Mucosa of descending colon (tissue), 3 donors: Measurements from ENCODE around the gene MRGPRX1. TPM values are rescaled to one million over a fixed set of nuclear protein-coding genes. Genes with fewer than 3 reads are reported as not detected.

Source experiments
- ATAC-seq: fragments of 200-7000 bp; cut with Tn5 transposase; one replicate; pipeline ENCODE4 v1.9.1; 2020; ENCODE audit warnings: mild to moderate bottlenecking, moderate library complexity
- DNase-seq, 3 donors: peaks; one replicate each; pipeline ENCODE4 v3.0.0-alpha.2; 2020
- H3K36me3 ChIP-seq: fragments of 200-600 bp; one replicate; pipeline ENCODE4 v1.8.0; 2021; ENCODE audit warnings: low read depth, mild to moderate bottlenecking
- H3K4me1 ChIP-seq: fragments of 200-600 bp; one replicate; pipeline ENCODE4 v1.8.0; 2021; ENCODE audit warnings: low read depth, mild to moderate bottlenecking
- H3K4me3 ChIP-seq: fragments of 200-600 bp; one replicate; pipeline ENCODE4 v1.8.0; 2021; ENCODE audit warnings: mild to moderate bottlenecking
- H3K9me3 ChIP-seq: fragments of 200-600 bp; one replicate; pipeline ENCODE4 v1.8.0; 2021; ENCODE audit warnings: mild to moderate bottlenecking
- intact Hi-C, 2 donors: fragments of 100-400 bp; cut with DNase I in 1 of 2; cut with micrococcal nuclease in 1 of 2; formaldehyde crosslinking; loops; one replicate each; pipeline versions ENCODE4 v1.11.0 to v1.11.1; 2022; cut with DNase I, micrococcal nuclease
- long read RNA-seq, 2 donors: library from polyadenylated mRNA; unstranded; transcript quantifications; one replicate each; pipeline ENCODE4 v2.0.0, GENCODE V29; 2019 to 2021
- total RNA-seq, 3 donors: library from RNA; stranded (reverse); fragmentation: NEBNext Ultra II Directional in 2 of 3; extraction: Animal tissue kit (Norgen Biotek cat#: 25700) in 2 of 3; gene quantifications; one replicate each; pipeline versions ENCODE4 v1.2.1 to v1.2.4, GENCODE V29; 2021 to 2023
- TF ChIP-seq, protein P1 (sequence below): fragments of 200-600 bp; IDR thresholded peaks from one replicate; pipeline ENCODE4 v1.8.0; 2022; ENCODE audit warnings: antibody characterized with exemption, mild to moderate bottlenecking
- donor health status: DM: no; HTN: no; CAD: no; lungs with moderate emphysema.
- donor health status: DM: no; HTN: no; CAD: no.
- donor health status: DM: no; HTN: yes; CAD: no.

The MRGPRX1 gene
- total RNA-seq = not detected
- long read RNA-seq, donor 1 = 0 reads
- long read RNA-seq, donor 2 = 0 reads

DNA sequence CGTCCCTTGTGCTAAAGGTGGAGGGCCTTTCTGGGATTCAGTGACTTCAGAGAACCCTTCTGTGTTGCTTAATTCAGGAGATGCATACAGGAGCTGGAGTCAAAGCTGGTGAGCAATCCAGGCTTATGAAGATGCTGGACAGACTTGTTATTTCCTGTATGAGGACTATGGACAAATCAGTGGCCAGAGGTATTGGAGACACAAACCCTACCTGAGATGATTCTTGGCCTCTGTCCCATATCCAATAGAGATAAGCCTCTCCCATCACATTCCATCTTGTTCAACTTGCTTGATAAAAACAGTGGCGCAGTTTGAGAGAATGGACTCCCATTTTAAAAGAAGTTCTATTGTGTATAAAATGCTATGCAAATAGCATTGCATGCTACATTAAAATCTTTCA lies at the start of gene MRGPRX1:
Gene MRGPRX1 (minus strand): TSS at position 101 of the 400 bp plus-strand sequence. CDS start 4,630 bp downstream, outside the sequence.
- Histone ChIP-seq H3K9me3 (no peaks in the 10 kb centered on the region), H3K36me3 (no peaks in the 10 kb centered on the region), H3K4me3 (no peak within 1 kb of the TSS), H3K4me1 (no peaks in the 10 kb centered on the region)
- DNase-seq = no peak
- no peak for ATAC-seq
- intact Hi-C loops = no loop called here
- TF ChIP-seq, protein P1, sequence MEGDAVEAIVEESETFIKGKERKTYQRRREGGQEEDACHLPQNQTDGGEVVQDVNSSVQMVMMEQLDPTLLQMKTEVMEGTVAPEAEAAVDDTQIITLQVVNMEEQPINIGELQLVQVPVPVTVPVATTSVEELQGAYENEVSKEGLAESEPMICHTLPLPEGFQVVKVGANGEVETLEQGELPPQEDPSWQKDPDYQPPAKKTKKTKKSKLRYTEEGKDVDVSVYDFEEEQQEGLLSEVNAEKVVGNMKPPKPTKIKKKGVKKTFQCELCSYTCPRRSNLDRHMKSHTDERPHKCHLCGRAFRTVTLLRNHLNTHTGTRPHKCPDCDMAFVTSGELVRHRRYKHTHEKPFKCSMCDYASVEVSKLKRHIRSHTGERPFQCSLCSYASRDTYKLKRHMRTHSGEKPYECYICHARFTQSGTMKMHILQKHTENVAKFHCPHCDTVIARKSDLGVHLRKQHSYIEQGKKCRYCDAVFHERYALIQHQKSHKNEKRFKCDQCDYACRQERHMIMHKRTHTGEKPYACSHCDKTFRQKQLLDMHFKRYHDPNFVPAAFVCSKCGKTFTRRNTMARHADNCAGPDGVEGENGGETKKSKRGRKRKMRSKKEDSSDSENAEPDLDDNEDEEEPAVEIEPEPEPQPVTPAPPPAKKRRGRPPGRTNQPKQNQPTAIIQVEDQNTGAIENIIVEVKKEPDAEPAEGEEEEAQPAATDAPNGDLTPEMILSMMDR = no peak

DNA sequence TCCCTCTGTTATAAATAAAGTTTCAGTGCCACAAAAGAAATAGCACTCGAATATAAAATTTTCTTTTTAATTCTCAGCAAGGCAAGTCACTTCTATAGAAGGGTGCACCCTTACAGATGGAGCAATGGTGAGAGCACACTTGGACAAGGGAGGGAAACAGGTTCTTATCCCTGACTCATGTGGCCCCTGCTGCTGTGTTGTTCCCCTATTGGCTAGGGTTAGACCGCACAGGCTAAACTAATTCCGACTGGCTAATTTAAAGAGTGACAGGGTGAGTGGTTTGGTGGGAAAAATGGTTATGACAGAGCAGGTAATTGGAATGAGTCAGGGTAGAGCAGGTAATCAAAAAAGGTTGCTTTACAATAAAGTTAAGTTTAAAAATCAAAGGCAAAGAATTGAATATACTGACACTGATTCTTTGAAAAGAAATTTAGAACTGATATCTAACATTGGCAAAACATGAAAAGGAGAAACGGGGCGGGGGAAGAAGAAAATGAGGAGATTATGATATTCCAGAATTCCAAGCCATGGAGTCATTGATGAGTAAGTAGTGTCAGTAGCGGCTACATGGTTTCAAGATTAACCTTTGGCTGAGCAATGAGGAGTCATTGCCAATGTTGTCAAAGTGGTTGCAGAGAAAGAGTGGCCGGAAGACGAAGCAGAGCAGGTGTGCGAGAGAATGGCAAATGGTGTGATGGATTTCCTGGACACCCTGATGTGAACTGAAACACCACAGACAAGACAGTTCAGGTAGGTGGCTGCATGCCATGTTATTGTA lies 48.4 kb upstream of the MRGPRX1 start:
- ATAC-seq = no peak
- DNase-seq = no peak
- intact Hi-C loops = no loop called here
- Histone ChIP-seq H3K4me3 (no peak overlapping the region), H3K9me3 (no peaks in the 10 kb centered on the region), H3K36me3 (no peaks in the 10 kb centered on the region), H3K4me1 (no peaks in the 10 kb centered on the region)
- TF ChIP-seq, protein P1 = no peak

DNA sequence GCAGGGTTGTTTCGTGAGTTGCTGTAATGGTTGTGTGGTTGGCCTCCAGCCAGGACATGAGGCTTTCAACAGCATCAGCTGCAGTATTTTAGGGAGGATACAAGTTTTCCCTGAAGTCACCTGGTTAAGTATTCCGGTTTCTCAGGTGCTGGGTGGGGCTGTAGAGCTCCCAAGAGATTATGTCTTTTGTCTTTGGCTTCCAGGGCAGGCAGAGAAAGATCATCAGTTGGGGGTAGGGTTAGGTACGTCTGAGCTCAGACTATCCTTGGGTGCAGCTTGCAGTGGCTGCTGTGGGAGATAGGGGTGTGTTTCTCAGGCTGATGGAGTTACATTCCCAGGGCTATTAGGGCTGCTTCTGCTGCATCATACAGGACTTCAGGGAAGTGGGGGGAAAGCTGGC lies 47.5 kb upstream of the MRGPRX1 start:
- intact Hi-C loops = no loop called here
- Histone ChIP-seq H3K36me3 (no peaks in the 10 kb centered on the region), H3K9me3 (no peaks in the 10 kb centered on the region), H3K4me1 (no peaks in the 10 kb centered on the region), H3K4me3 (no peak overlapping the region)
- TF ChIP-seq, protein P1 = no peak
- no peak for ATAC-seq
- DNase-seq = no peak

DNA sequence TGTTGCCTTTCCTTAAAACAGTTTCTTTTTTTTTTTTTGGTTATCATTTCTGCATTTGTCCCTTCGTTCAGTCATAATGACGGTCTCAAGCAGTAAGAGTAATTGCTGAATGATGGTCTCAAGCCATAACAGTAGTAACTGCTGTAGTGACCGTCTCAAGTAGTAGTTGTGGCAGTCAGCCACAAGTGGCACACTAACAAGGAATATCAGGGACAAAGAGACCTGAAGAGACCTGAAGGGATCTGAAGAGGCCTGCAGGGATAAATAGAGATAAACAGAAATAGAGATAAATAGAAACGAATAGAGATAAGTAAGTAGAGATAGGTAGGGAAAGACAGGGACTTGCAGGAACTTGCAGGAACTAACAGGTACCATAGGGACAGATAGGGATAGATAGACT lies 42.7 kb upstream of the MRGPRX1 start:
- DNase-seq (no peak), ATAC-seq (no peak)
- Histone ChIP-seq H3K4me1 (no peaks in the 10 kb centered on the region), H3K36me3 (no peaks in the 10 kb centered on the region), H3K4me3 (no peak overlapping the region), H3K9me3 (no peaks in the 10 kb centered on the region)
- TF ChIP-seq, protein P1 = no peak
- intact Hi-C loops = no loop called here

DNA sequence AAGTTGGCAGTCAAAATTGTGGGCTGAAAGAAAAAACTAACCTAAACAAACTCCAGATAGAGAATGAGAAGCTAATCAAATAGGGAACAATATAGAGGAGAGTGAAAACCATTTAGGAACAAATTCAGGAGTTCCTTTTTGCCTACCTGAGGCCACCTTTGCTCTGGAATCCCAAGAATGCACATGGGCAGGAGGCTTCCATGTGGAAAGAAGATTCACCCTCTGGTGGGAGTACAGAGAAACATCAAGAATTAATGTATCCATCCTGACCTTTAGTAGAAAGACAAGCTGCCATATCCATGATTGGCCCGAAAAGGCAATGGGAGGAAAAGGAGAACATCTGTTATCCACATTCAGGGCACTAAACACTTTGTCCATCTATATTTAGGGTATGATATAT lies 35.0 kb upstream of the MRGPRX1 start:
- Histone ChIP-seq H3K4me1 (no peaks in the 10 kb centered on the region), H3K36me3 (no peaks in the 10 kb centered on the region), H3K4me3 (no peak overlapping the region), H3K9me3 (no peaks in the 10 kb centered on the region)
- ATAC-seq (no peak), DNase-seq (no peak)
- intact Hi-C loops = no loop called here
- TF ChIP-seq, protein P1 = no peak
